Heart left ventricle (tissue), 13 donors: ENCODE data around the gene EPB41L2.

Experiments used
- POLR2A ChIP-seq, 2 donors: fragments of 450-650 bp; IDR thresholded peaks; one replicate each; pipeline ENCODE4 v1.6.1; 2017; ENCODE audit warnings: antibody characterized with exemption in 2 of 2, mild to moderate bottlenecking in 2 of 2, moderate library complexity in 2 of 2
- TF ChIP-seq, protein P1 (sequence below), 12 donors: fragments of 200-600 bp; sonication (generic) in 4 of 12; IDR thresholded peaks; one replicate each; pipeline versions ENCODE4 v1.5.0 to v1.8.0; 2018 to 2022; ENCODE audit warnings: antibody characterized with exemption in 12 of 12, mild to moderate bottlenecking in 5 of 12
- donor health status: ischemic (EF 13 %, LVEDD 7.1; RV severe dilation, severe dysfunction).
- donor health status: DM: no; HTN: yes; CAD: no.
- donor health status: DM: no; HTN: no; CAD: no.
- donor health status: ischemic (EF 25% LVEDD 6.9; RV normal size, moderate dysfunction).
- donor health status: ischemic (EF 25% LVEDD 5.7; RV mildly dilated, moderate dysfunction).
- donor health status: ischemic (EF 35%, LVEDD 5.7; RV mildly dilated, moderate dysfunction).
- donor health status: nonischemic (EF 11% LVEDD 7.7; RV severe dilation, severe dysfunction).
- donor health status: DM: yes; HTN: yes; CAD: no.
- donor health status: PGD.
- donor health status: ischemic (EF 29% LVEDD 5.4; RV normal size, mild dysfunction).
- donor health status: nonischemic (EF 23%, LVEDD 6.1; RV moderate dilation, normal function).

DNA sequence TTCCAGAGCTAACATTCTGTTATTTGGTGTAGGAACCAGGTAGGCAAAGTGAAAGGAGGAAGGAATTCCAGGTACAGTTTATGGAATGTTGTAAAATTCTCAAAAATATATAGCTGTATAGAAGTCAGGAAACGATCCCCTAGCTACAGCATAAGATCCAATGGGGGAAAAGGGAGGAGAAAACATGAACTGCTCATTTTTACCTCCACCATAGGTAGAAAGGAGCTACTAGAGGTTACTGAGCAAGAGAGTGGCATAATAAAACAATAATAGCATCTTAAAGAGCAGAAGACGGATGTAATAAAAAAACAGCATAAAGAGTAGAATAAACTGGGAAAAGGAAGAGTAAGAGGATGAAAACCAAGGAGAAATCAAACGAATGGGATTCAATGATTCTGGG, 26.9 kb downstream of the EPB41L2 start:
- TF ChIP-seq, protein P1, sequence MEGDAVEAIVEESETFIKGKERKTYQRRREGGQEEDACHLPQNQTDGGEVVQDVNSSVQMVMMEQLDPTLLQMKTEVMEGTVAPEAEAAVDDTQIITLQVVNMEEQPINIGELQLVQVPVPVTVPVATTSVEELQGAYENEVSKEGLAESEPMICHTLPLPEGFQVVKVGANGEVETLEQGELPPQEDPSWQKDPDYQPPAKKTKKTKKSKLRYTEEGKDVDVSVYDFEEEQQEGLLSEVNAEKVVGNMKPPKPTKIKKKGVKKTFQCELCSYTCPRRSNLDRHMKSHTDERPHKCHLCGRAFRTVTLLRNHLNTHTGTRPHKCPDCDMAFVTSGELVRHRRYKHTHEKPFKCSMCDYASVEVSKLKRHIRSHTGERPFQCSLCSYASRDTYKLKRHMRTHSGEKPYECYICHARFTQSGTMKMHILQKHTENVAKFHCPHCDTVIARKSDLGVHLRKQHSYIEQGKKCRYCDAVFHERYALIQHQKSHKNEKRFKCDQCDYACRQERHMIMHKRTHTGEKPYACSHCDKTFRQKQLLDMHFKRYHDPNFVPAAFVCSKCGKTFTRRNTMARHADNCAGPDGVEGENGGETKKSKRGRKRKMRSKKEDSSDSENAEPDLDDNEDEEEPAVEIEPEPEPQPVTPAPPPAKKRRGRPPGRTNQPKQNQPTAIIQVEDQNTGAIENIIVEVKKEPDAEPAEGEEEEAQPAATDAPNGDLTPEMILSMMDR (IDR thresholded peaks at IDR 0.05) = no peak
- no peak for TF ChIP-seq POLR2A (IDR thresholded peaks at IDR 0.05)
